Globus pallidus (tissue), 1 donor: ENCODE data around the gene OR10H1.
A peak's percentile ranks its signal among the peaks of the same experiment; 100 is the strongest.
"Not testable (repeated sequence)": the region's sequence is repeated elsewhere in the genome, so short reads cannot be mapped to it uniquely, and the experiment has no call there.

Experiments
- DNase-seq: peaks from one replicate; pipeline ENCODE4 v3.0.0-alpha.2; 2015; ENCODE audit warnings: low spot score

OR10H1 gene

DNA sequence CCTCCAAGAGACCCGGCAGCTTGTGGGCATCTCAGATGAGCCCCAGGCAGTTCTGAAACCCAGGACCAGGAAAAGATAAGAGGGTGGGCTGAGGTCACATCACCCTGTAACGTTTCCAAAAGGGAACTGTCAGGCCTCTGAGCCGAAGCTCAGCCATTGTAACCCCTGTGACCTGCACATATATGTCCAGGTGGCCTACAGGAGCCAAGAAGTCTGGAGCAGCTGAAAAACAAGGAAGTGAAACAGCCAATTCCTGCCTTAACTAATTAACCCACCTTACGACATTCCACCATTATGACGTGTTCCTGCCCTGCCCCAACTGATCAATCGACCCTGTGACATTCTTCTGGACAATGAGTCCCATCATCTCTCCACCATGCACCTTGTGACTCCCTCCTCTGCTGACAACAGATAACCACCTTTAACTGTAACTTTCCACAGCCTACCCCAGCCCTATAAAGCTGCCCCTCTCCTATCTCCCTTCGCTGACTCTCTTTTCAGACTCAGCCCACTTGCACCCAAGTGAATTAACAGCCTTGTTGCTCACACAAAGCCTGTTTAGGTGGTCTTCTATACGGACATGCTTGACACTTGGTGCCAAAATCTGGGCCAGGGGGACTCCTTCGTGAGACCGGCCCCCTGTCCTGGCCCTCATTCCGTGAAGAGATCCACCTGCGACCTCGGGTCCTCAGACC lies 13.3 kb upstream of the OR10H1 start:
- not testable (repeated sequence) for DNase-seq

DNA sequence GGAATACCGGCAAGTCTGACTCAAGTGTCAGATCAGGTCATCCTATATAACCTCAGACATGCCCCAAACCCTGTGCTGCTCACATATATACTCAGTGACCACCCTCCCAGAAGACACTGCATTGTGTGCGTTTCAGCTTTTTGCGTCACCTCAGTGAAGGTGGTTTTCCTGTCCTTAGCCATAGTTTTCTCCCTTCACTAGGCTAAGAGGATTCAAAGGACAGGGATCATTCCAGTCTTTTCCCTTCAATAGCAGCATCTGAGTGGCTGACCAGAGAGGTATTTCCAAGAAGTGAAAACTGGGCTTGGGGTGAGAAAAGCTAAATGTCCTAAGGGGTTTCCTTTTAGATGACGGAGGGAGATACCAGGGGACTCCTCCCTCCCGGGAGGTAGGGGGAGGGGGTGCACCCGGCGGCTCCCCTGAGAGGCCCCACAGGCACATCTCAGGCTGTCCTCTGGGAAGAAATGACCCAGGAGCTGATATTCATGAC lies 12.7 kb upstream of the OR10H1 start:
- no peak for DNase-seq

DNA sequence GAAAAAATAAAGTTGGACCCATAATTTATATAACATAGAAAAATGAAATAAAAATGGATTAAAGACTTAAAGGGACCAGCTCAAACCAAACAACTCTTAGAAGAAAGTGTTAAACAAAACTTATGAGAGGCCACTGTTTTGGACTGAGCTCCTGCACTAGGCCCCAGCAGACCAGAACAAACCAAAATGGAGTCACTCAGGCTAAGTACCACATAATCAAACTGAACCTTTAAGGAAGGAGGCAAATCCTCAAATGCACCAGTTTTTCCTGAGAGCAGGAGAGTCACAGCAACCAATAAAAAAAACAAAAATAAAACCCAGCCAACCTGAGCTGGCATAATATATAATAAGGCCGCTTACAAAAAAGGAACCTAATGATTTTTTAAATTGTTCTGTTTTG lies 10.3 kb upstream of the OR10H1 start:
- DNase-seq = no peak

DNA sequence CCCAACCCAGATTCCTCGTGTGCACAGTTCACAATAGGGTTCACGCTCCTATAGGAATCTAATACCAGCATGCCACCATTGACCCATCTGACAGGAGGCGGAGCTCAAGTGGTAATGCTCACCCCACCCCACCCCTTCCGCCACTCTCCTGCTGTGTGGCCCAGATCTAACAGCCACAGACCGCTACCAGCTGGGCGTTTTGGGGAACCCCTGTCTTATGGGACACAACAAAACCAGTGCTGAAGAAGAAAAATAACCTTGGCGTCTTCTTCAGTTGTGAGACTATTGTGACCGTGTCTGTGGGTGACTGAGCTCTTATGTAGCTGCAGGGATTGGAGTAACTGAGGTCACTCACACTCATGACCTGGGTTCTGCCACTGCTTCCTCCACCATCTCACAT lies 5.2 kb upstream of the OR10H1 start:
- no peak for DNase-seq

DNA sequence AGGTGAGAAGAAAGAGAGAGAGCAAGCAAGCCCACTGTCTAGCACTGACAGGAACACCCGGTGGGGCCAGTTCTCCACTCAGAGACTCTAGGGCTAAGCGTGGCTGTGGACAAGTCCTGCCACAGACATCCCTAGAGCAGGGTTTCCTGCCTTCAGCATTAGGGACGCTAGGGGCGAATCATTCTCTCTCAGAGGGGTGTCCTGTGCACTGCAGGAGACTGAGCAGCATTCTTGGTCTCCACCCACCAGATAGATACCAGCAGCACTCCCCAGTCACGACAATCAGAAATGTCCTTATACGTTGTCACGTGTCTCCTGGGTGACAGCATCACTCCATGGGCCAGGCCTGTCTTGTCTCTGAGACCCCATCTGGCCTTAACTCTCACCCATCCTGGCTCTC lies 1.5 kb downstream of the OR10H1 start:
- no peak for DNase-seq

DNA sequence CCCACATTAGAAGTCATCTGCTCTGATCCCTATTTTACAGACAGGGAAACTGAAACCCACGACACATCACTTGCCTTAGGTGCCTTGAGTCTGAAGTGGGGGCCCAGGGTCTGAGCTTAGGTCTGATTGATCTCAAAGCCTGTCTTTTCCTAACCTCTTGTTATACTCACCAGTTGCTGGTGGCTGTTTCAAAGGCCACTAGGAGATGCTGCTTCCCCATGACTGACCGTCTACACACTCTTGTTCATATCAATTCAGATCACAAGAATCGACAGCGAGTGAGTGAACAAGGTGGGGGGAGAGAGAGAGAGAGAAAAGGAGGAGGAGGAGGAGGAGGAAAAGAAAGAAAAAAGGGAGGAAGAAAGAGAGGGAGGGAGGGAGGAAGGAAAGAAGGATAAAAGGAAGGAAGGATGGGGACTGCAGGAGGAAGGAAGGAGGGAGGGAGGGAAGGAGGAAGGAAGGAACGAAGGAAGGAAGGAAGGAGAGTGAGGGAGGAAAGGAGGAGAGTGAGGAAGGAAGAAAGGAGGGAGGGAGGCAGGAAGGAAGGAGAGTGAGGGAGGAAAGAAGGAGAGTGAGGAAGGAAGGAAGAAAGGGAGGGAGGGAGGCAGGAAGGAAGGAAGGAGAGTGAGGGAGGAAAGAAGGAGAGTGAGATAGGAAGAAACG lies 3.3 kb downstream of the OR10H1 start:
- DNase-seq = no peak

DNA sequence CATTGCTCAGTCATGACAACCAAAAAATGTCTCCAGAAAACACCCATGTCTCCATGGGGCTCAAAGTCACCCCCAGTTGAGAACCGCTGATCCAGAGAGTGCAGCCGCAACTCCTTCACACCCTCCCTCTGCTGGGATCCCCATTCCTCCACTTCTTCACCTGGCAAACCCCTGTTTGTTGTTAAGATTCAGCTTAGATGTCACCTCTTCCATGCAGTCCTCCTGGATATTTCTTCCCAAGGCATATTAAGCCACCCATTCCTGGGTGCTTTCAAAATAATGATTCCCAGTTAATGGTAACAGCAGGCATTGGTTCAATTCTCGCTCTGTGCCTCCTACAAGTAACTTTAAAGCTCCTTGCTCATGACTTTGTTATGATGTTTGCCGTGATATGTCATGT lies 4.0 kb downstream of the OR10H1 start:
- DNase-seq = no peak

DNA sequence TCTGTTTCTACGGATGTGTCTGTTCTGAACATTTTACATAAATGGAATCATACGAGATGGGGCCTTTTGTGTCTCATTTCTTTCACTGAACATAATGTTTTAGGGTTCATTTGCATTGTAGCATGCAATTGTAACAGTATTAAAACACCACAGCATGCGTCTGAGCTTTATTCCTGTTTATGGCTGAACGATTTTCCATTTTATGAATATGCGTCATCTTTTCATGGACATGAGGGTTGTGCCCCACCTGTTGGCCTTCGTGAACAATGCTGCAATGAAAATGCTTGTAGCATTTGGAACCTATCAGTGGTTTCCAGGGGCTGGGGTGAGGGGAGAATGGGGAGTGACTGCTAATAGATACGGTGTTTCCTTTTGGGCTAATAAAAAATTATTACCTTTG lies 5.1 kb downstream of the OR10H1 start:
- DNase-seq = no peak

DNA sequence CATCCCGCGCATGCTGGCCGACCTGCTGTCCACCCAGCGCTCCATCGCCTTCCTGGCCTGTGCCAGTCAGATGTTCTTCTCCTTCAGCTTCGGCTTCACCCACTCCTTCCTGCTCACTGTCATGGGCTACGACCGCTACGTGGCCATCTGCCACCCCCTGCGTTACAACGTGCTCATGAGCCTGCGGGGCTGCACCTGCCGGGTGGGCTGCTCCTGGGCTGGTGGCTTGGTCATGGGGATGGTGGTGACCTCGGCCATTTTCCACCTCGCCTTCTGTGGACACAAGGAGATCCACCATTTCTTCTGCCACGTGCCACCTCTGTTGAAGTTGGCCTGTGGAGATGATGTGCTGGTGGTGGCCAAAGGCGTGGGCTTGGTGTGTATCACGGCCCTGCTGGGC lies 21.2 kb downstream of the OR10H1 start:
- not testable (repeated sequence) for DNase-seq

DNA sequence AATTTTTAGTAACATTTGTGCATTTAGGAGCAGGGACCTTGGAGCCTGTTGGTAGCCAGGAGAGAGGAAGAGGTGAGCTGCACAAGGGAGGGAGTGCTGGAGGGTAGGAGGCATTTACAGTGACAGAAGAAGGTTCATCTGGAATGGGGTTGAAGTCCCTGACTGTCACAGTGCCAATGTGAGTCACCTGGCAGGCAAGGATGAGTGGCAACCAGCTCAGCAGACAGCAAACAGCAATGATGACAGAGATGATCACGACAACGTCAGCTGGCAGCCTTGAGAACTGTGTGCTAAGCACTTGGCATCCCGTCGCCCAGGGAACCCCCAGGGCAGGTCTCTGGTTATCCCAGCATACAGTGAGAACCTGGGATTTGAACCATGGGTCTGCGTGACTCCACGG lies 25.4 kb downstream of the OR10H1 start:
- no peak for DNase-seq

DNA sequence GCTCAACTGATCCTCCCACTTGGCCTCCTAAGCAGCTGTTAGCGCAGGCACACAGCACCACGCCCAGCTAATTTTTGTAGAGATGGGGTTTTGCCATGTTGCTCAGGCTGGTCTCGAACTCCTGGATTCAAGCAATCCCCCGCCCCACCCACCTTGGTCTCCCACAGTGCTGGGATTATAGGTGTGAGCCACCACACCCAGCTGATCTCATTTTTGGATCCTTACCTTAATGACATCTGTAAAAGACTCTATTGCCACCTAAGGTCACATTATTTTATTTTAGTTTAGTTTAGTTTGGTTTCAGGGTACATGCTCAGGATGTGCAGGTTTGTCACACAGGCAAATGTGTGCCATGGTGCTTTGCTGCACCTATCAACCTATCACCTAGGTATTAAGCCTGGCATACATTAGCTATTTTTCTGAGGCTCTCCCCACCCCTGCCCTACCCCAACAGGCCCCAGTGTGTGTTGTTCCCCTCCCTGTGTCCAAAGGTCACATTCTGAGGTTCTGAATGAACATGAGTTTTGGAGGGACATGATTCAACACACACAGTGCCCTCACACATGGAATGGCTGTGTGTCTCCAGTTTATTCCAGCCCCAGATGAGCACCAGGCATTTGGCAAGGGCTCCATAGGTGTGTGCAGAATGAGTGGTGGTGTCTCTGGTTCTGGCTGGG lies 26.7 kb downstream of the OR10H1 start:
- no peak for DNase-seq

DNA sequence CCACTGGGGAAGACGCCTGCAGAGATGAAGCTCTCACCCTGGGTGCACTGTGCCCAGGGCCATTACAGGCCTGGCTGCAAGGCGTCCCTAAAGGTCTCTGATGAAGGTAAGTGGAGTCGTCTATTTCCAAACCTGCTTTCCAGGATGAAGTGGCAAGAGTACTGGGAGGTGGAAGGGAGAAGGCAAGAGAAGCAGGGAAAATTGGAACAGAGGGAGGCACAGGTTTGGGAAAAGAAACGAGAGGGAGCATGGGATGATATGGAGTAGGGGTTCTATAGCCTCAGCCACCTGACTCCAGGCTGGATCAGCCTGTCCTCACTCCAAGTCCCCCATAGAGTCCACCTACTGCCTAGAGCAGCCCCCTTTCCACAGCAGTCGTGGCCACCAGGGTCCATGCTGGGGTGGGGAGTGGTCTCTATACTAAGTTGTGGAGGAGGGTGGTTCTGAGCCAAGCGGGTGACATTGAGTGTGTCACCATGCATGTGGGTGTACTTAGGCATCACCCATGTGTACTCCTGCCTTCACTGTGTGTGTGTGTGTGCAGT lies 27.8 kb downstream of the OR10H1 start, which contains the start of gene OR10H5:
OR10H5 (plus strand) TSS at position 51 of the 545 bp plus-strand sequence. CDS start 6,388 bp downstream, outside the sequence.
- DNase-seq = no peak

DNA sequence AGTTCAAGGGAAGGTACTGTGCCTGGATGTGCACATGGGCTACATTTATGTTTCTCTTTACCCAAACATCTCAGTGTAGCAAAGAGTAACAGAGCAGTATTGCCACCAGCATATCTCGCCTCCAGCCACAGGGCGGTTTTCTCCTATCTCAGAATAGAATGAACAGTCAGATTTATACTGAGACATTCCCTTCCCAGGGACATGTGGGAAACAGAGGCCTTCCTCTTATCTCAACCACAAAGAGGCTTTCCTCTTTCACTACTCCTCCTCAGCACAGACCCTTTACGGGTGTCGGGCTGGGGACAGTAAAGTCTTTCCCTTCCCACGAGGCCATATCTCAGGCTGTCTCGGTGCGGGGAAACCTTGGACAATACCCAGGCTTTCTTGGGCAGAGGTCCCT lies 32.6 kb downstream of the OR10H1 start:
- not testable (repeated sequence) for DNase-seq

DNA sequence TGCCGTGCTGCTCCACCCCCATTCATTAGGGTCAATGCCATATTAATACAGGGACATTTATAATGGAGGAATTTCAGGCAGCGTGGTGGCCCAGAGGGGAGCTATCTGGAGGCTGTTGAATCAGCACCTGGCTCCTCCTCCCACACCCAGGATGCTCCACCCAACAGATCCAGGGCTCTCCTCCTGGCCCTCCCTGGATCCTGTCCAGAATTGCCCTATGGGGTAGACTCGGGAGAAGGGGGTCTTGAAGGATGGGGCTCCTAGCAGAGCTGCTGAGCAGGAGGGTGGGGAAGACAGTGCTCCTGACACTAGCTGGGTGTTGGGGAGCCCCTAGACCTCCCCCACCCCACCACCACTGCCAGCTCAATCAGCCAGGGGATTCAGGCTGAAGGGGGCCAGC lies 33.3 kb downstream of the OR10H1 start:
- no peak for DNase-seq

DNA sequence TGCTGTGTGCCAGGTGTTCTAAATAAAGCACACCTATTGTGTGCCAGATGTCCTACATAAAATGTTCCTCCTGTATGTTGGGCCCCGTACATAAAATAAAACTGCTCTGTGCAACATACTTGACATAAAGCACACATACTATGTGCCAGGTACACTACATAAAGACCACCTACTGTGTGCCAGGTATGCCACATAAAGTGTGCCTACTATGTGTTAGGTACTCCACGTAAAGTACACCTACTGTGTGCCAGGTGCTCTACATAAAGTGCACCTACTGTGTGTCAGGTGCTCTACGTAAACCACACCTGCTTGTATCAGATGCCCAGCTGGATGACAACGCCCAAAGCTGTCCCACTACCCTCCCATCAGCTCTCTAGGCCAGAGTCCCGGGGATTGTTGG lies 33.8 kb downstream of the OR10H1 start:
- DNase-seq = no peak

DNA sequence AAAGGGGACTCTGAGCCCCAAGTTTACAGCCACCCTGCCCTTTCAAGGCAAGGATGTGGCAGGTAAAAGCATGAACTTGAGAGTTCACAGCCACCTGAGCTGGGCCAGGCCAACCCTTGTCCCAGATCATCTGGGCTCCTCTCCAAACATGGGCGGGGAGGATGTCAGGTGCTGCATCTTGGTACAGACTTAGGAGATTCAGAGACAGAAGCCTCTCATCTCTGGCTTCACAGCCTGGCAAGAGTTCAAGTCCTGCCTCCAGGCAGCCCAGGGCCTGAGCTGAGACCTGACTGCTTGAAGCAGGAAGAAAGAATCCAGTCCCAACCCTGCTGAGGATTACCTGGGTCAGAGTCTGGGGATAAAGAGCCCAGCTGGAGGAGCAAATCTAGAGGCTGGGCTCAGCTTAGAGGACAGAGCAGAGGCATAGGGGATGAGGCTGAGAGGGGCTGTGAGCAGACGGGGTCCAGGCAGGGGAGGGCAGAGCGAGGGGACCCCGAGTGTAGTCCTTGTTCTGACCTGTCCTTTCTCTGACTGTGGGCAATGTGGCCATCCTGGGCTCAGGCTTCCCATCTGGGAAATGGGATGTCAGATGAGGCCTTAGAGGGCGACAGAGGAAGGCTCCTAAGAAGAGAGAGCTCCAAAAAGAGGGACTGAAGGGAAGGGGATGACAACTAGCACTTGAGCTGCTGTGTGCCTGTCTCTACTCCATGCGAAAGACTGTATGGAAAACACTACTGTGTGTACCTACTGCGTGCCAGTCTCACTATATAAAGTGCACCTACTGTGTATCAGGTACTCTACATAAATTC lies 34.6 kb downstream of the OR10H1 start:
- peak; percentile 7 for DNase-seq

DNA sequence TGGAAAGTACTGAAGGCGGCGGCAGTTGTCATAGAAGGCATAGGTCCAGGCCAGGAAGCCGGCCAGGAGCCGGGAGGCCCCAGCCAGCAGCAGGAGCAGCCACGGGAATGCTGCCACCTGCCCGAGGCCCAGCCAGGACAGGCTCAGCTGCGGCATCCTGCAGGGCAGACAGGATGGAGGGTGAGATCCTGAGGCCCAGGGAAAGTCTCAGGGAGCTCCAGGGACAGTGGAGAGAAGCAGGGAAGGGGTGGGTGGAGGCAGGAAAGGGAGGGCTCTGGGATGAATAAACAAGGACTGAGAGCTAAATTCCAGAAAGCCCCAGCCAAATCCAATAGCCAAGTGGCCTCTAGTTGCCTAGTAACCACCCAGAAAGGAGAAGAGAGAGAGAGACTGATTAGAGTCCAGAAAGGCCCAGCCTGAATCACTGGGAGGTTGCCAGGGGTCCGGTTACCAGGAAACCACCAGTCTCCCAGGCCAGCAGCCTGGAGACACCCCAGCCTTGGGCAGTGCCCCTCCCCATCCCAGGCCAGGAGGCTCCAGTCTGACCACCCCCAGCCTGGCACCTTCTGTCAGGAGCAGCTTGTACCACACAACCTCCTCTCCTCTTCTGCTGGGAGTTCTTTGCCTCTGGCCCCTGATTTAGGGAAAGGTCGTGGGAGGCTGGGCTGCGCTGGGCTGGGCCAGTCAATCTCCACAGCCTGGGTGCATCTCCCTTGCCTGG lies 35.5 kb downstream of the OR10H1 start:
- peak; percentile 92 for DNase-seq

DNA sequence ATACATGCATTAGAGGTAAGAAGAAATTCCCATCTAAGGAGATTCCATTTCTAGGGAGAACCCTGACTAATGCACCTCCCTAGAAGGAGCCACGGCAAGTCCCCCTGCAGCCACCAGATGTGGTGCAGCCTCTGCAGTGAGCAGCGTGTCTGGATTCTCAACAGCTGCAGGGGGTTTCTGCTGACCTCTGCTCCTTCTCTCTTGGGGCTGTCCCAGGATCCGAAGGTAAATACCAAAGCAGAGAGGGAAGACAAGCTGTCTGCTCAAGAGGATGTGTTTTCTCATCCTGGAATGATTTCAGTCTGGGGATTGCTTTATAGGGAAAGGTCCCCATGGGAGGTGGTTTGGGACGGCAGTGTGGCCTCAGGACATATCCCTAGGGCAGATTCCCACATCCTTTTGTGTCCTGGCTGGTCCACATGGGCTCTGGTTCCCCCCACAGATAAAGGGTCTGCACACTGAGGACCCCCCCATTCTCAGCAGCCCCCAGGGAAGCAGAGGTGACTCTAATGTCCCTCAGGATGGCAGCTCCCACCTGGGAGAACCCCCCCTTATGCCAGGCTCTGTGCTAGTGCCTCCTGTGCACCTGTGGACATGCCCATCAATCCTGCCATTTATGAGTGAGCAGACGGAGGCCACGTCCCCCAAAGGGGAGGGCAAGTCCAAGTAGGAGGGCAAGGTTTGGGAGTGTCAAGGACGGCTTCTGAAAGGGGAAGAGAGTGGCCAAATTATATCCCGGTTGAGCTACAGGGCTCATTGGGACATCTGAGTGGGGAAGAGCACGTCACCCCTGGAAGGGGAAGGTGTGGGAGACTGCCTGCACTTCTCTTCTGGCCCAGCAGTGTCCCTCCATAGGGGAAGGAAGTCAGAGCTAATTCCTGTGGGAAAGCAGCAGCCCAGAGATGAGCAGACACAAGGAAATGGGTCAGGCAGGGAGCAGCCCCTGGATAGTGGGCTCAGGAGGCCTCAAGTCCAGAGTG lies 38.2 kb downstream of the OR10H1 start:
- no peak for DNase-seq

DNA sequence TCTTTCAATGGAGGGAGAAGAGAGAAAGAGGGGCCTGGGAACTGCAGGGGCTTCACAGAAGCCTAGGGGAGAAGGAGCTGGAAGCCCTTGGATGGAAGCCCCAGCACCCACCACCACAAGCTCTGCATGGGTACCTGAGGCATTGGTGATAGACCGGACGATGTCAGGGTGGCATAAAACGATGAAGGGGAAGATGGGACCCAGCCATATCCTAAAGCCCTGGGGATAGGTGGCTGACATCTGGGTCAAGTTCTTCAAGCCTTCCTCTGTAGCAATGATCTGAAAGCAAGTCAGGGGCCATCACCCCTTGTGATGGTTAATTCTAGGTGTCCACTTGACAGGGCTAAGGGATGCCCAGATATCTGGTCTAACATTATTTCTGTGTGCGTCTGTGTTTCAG lies 39.2 kb downstream of the OR10H1 start:
- DNase-seq = no peak

DNA sequence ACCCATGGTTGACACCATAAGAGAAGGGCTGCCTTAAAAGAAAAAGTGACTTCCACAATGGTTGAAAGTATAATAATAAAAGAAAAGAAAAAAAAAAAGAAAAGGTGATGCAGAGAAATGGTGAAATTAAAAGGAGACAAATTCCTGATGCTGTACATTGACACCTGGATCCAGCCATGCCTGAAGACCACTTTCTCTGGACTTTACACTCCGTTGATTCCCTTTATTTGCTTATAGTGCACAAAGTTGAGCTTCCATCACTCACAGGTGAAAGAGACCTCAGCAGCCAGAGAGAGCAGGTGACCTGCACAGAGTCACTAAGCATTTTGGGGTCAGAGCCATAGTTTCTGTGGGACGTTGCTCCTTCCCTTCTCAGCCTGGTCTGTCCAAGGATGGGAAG lies 40.2 kb downstream of the OR10H1 start:
- DNase-seq = no peak
